Mesendoderm (in vitro differentiated cells): ENCODE data around the gene ORMDL2.

ENCODE experiments used
- DNase-seq: peaks from one replicate; pipeline ENCODE4 v3.0.0; 2013
- H2AK5ac ChIP-seq: 2 replicates; pipeline ENCODE4 v1.6.1; 2013; ENCODE audit warnings: low read length, inconsistent platforms
- H2BK120ac ChIP-seq: 2 replicates; pipeline ENCODE4 v1.6.1; 2013; ENCODE audit warnings: low read depth, mild to moderate bottlenecking, low read length, moderate library complexity, mixed read lengths
- H2BK15ac ChIP-seq: replicated peaks from 2 replicates; pipeline ENCODE4 v1.6.1; 2013; ENCODE audit warnings: low read depth, mild to moderate bottlenecking, moderate library complexity
- H2BK5ac ChIP-seq: 2 replicates; pipeline ENCODE4 v1.6.1; 2013; ENCODE audit warnings: low read length, inconsistent platforms
- H3K18ac ChIP-seq: 2 replicates; pipeline ENCODE4 v1.6.1; 2013; ENCODE audit warnings: mild to moderate bottlenecking, low read length, mixed read lengths
- H3K23ac ChIP-seq: one replicate; pipeline ENCODE4 v1.6.1; 2013; ENCODE audit warnings: low read length
- H3K27ac ChIP-seq: 2 replicates; pipeline ENCODE4 v1.5.1; 2013; ENCODE audit warnings: low read depth, mild to moderate bottlenecking, inconsistent platforms, low read length, moderate library complexity
- H3K27me3 ChIP-seq: 2 replicates; pipeline ENCODE4 v1.6.1; 2013; ENCODE audit warnings: low read length, control low read depth, mild to moderate bottlenecking, inconsistent platforms; ENCODE audit not compliant: insufficient read depth, poor library complexity
- H3K36me3 ChIP-seq: 2 replicates; pipeline ENCODE4 v1.6.1; 2013; ENCODE audit warnings: low read length, inconsistent platforms; ENCODE audit not compliant: control insufficient read depth, insufficient read depth
- H3K4ac ChIP-seq: one replicate; pipeline ENCODE4 v1.6.1; 2013; ENCODE audit warnings: low read depth, mild to moderate bottlenecking, low read length, moderate library complexity
- H3K4me1 ChIP-seq: 2 replicates; pipeline ENCODE4 v1.6.1; 2013; ENCODE audit warnings: low read depth, low read length, inconsistent platforms; ENCODE audit not compliant: control insufficient read depth
- H3K4me2 ChIP-seq: 2 replicates; pipeline ENCODE4 v1.6.1; 2013; ENCODE audit warnings: low read length
- H3K4me3 ChIP-seq: 2 replicates; pipeline ENCODE4 v1.5.1; 2013; ENCODE audit warnings: mild to moderate bottlenecking, low read length
- H3K56ac ChIP-seq: one replicate; pipeline ENCODE4 v1.6.1; 2013; ENCODE audit warnings: low read length
- H3K79me1 ChIP-seq: 2 replicates; pipeline ENCODE4 v1.6.1; 2013; ENCODE audit warnings: low read length, inconsistent platforms
- H3K79me2 ChIP-seq: 2 replicates; pipeline ENCODE4 v1.6.1; 2013; ENCODE audit warnings: mild to moderate bottlenecking, low read length; ENCODE audit not compliant: control insufficient read depth, insufficient read depth
- H3K9ac ChIP-seq: 2 replicates; pipeline ENCODE4 v1.6.1; 2013; ENCODE audit warnings: low read length, inconsistent platforms
- H4K5ac ChIP-seq: one replicate; pipeline ENCODE4 v1.6.1; 2013; ENCODE audit warnings: low read length
- H4K8ac ChIP-seq: one replicate; pipeline ENCODE4 v1.6.1; 2013; ENCODE audit warnings: low read depth, mild to moderate bottlenecking, control low read depth, low read length, moderate library complexity
- WGBS: extraction: QIAGEN DNeasy Blood & Tissue Kit; methylation state at CpG from one replicate; pipeline ENCODE4 v1.1.7; 2013; ENCODE audit warnings: low lambda C conversion rate, missing lambda C conversion rate; ENCODE audit not compliant: insufficient coverage; ENCODE audit errors: extremely low coverage; 5-methylcytosine and 5-hydroxymethylcytosine counted together

Gene ORMDL2

DNA sequence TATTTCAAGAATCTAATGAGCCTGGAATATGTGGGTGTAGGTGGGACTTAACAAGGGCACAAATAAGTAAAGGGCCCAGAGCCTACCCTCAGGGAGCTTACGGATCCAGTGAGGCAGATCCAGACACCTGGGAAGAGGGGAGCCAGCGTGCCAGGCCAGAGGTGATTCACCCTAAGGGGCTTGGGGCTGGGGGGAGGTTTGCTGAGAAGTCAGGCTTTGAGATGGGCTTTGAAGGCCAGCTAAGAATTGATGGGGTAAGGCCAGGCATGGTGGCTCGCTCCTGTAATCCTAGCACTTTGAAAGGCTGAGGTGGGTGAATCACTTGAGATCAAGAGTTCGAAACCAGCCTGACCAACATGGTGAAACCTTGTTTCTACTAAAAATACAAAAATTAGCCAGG is 25.6 kb downstream of the ORMDL2 start:
- no peaks in the 10 kb centered on the region for H3K36me3 ChIP-seq
- no peak overlapping the region for H3K23ac ChIP-seq
- H2BK15ac ChIP-seq, result no peak overlapping the region
- H2BK5ac ChIP-seq, result no peak overlapping the region
- no peak overlapping the region for H3K4me2 ChIP-seq
- DNase-seq, result no peak
- no peak overlapping the region for H2AK5ac ChIP-seq
- no peaks in the 10 kb centered on the region for H3K27me3 ChIP-seq
- no peaks in the 10 kb centered on the region for H3K79me2 ChIP-seq
- H4K5ac ChIP-seq, result no peak overlapping the region
- H3K4me1 ChIP-seq, result no peaks in the 10 kb centered on the region
- no peaks in the 10 kb centered on the region for H3K79me1 ChIP-seq
- no peak overlapping the region for H3K4me3 ChIP-seq
- no peak overlapping the region for H3K56ac ChIP-seq
- H2BK120ac ChIP-seq, result peak overlapping the region; percentile 52
- no CpG with 5 or more reads among the region's 4 CpGs for WGBS
- peak overlapping the region; percentile 78 for H3K4ac ChIP-seq
- H3K27ac ChIP-seq, result no peak overlapping the region
- no peak overlapping the region for H3K18ac ChIP-seq
- no peak overlapping the region for H4K8ac ChIP-seq
- no peak overlapping the region for H3K9ac ChIP-seq

DNA sequence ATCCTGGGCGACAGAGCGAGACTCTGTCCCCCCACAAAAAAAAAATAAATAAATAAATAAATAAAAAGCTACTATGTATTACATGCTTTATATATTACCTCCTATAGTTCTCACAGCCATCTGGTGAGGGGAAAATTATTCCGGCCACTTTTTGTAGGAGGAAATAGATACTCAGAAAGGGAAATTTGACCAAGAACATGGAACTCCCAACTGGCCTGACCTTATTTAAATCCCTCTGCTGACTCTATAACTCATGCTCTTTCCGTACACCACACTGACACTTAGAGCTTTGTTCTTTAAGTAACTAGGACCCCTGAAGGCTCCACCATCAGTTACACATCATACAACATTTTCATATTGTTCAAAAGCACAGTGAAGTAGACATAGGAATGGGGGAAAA is 27.1 kb downstream of the ORMDL2 start:
- Histone ChIP-seq H2AK5ac (no peak overlapping the region), H3K79me1 (no peaks in the 10 kb centered on the region), H3K18ac (no peak overlapping the region), H3K4ac (no peak overlapping the region), H3K79me2 (no peaks in the 10 kb centered on the region), H3K4me1 (no peaks in the 10 kb centered on the region), H3K4me2 (no peak overlapping the region), H3K23ac (no peak overlapping the region), H3K56ac (no peak overlapping the region), H3K36me3 (no peaks in the 10 kb centered on the region), H4K8ac (no peak overlapping the region), H3K27me3 (no peaks in the 10 kb centered on the region), H2BK5ac (no peak overlapping the region), H3K9ac (no peak overlapping the region), H3K27ac (no peak overlapping the region), H4K5ac (no peak overlapping the region), H2BK120ac (no peak overlapping the region), H2BK15ac (no peak overlapping the region), H3K4me3 (no peak overlapping the region)
- WGBS, result no CpG with 5 or more reads among the region's 4 CpGs
- no peak for DNase-seq

DNA sequence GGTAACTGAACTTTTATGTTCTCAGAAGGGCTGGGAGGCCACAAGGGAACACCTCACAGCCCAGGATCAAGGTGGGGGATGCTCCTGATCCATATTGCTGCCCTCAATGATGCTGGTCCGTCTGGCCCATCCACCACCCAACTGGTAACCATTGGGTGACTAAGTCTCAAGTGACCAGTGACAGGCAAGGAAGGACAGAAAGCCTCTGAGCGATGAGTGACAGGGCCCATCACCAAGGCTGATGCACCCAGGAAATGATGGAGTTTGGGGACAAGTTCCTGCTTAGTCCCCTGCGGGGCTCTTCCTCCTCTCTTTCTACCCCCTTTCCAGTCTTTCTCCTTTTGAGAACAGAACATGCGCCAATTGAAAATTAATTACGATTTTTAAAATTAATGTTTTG is 27.5 kb downstream of the ORMDL2 start:
- no peak overlapping the region for H2BK5ac ChIP-seq
- no peaks in the 10 kb centered on the region for H3K36me3 ChIP-seq
- H3K79me2 ChIP-seq, result no peaks in the 10 kb centered on the region
- H3K9ac ChIP-seq, result no peak overlapping the region
- no peak overlapping the region for H3K56ac ChIP-seq
- no peak overlapping the region for H4K8ac ChIP-seq
- no peak overlapping the region for H3K4ac ChIP-seq
- no peak overlapping the region for H3K4me3 ChIP-seq
- H3K27me3 ChIP-seq, result no peaks in the 10 kb centered on the region
- H4K5ac ChIP-seq, result no peak overlapping the region
- no peak overlapping the region for H2AK5ac ChIP-seq
- H3K18ac ChIP-seq, result no peak overlapping the region
- no peaks in the 10 kb centered on the region for H3K4me1 ChIP-seq
- H2BK120ac ChIP-seq, result no peak overlapping the region
- no peak overlapping the region for H2BK15ac ChIP-seq
- WGBS, result no CpG with 5 or more reads among the region's 5 CpGs
- no peaks in the 10 kb centered on the region for H3K79me1 ChIP-seq
- H3K27ac ChIP-seq, result no peak overlapping the region
- H3K4me2 ChIP-seq, result no peak overlapping the region
- DNase-seq, result no peak
- H3K23ac ChIP-seq, result no peak overlapping the region

GRCh38 chr12:55845785-55846496 is 28.1 kb downstream of the ORMDL2 start:
- no peak overlapping the region for H4K5ac ChIP-seq

GRCh38 chr12:55847033-55847432 is 29.2 kb downstream of the ORMDL2 start:
- DNase-seq, result no peak
- Histone ChIP-seq H3K4me2 (no peak overlapping the region), H2BK120ac (no peak overlapping the region), H3K27ac (no peak overlapping the region), H3K4ac (no peak overlapping the region), H2AK5ac (no peak overlapping the region), H2BK15ac (no peak overlapping the region), H3K27me3 (no peaks in the 10 kb centered on the region), H2BK5ac (no peak overlapping the region), H3K79me1 (no peaks in the 10 kb centered on the region), H4K5ac (no peak overlapping the region), H3K18ac (no peak overlapping the region), H3K36me3 (no peaks in the 10 kb centered on the region), H3K4me1 (no peaks in the 10 kb centered on the region), H4K8ac (no peak overlapping the region), H3K9ac (no peak overlapping the region), H3K79me2 (no peaks in the 10 kb centered on the region), H3K56ac (no peak overlapping the region), H3K4me3 (no peak overlapping the region), H3K23ac (no peak overlapping the region)
- WGBS, result no CpG with 5 or more reads among the region's 3 CpGs

More at GRCh38 chr12:55845785-55846496, 28.1 kb downstream of the ORMDL2 start:
- Histone ChIP-seq H3K4ac (no peak overlapping the region), H3K4me3 (no peak overlapping the region), H3K27me3 (no peaks in the 10 kb centered on the region), H2AK5ac (no peak overlapping the region), H3K36me3 (no peaks in the 10 kb centered on the region), H2BK15ac (no peak overlapping the region), H2BK120ac (no peak overlapping the region), H4K8ac (no peak overlapping the region), H3K79me2 (no peaks in the 10 kb centered on the region), H3K4me1 (no peaks in the 10 kb centered on the region), H3K27ac (no peak overlapping the region), H3K23ac (no peak overlapping the region), H2BK5ac (no peak overlapping the region), H3K18ac (no peak overlapping the region), H3K4me2 (no peak overlapping the region), H3K79me1 (no peaks in the 10 kb centered on the region), H3K9ac (no peak overlapping the region), H3K56ac (no peak overlapping the region)
- DNase-seq, result no peak
- no CpG with 5 or more reads among the region's 7 CpGs for WGBS
